Posterior vena cava (tissue), 2 donors: Measurements from ENCODE around the gene PRM3. TPM values are rescaled to one million over a fixed set of nuclear protein-coding genes. Genes with fewer than 3 reads are reported as not detected.

ENCODE experiments used
- DNase-seq: peaks from one replicate; pipeline ENCODE4 v3.0.0-alpha.2; 2020; ENCODE audit warnings: low spot score
- intact Hi-C, 2 donors: fragments of 100-400 bp; cut with DNase I; formaldehyde crosslinking; loops; one replicate each; pipeline versions ENCODE4 v1.14.1 to v1.14.2; 2022 to 2023
- long read RNA-seq, 2 donors: library from polyadenylated mRNA; unstranded; transcript quantifications; one replicate each; pipeline ENCODE4 v2.0.0, GENCODE V29; 2020 to 2021
- total RNA-seq, 2 donors: library from RNA; stranded (reverse); fragmentation: NEBNext Ultra II Directional; extraction: Animal tissue kit (Norgen Biotek cat#: 25700); gene quantifications; one replicate each; pipeline ENCODE4 v1.2.1, GENCODE V29; 2021
- donor health status: DM: yes; HTN: yes; CAD: no.
- donor health status: DM: yes; HTN: yes; CAD: no.

The PRM3 gene, protein sequence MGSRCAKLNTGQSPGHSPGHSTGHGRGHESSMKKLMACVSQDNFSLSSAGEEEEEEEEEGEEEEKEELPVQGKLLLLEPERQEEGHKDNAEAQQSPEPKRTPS
- not detected for total RNA-seq
- long read RNA-seq, donor 1 = 0 reads
- long read RNA-seq, donor 2 = 0 reads

GRCh38 chr16:11272921-11273720, at the start of gene PRM3:
PRM3 (minus strand) TSS chr16:11273629; CDS start chr16:11273595, 34 bp downstream.
- no peak for DNase-seq
- intact Hi-C loops = no loop called here

DNA sequence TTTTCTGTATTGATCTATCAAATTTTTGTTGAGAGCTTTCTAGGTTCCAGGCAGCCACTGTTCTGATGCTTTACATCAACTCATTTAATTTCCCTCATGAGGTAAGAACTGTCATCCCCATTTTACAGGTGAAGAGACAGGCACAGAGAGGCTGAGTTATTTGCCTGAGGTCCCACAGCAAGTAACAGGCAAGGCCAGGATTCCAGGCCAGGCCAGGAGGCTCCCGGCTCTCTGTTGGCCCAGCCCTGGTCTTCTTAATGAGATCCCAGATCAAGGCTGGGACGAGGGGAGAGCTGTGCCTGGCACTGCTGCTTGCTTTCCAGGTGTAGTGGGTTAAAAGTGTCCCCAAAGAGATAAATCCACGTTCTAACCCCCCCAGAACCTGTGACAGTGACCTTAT, 49.4 kb upstream of the PRM3 start:
- no peak for DNase-seq

GRCh38 chr16:11321662-11322061, 48.2 kb upstream of the PRM3 start:
- intact Hi-C loops = no loop called here

More for the DNA sequence above, 49.4 kb upstream of the PRM3 start:
- intact Hi-C loops = no loop called here

DNA sequence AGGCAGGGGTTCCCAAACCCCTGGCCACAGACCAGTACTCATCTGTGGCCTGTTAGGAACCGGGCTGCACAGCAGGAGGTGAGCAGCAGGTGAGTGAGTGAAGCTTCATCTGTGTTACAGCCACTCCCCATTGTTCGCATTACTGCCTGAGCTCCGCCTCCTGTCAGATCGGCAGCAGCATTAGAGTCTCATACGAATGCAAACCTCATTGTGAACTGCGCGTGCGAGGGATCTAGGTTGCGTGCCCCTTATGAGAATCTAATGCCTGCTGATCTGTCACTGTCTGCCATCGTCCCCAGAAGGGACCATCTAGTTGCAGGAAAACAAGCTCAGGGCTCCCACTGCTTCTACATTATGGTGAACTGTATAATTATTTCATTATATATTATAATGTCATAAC, 46.7 kb upstream of the PRM3 start:
- intact Hi-C loops = no loop called here
- no peak for DNase-seq

More at GRCh38 chr16:11321662-11322061, 48.2 kb upstream of the PRM3 start:
- DNase-seq = no peak

- intact Hi-C loops = no loop called here
- DNase-seq = no peak
These were observed 46.2 kb upstream of the PRM3 start for GRCh38 chr16:11319529-11320146.

DNA sequence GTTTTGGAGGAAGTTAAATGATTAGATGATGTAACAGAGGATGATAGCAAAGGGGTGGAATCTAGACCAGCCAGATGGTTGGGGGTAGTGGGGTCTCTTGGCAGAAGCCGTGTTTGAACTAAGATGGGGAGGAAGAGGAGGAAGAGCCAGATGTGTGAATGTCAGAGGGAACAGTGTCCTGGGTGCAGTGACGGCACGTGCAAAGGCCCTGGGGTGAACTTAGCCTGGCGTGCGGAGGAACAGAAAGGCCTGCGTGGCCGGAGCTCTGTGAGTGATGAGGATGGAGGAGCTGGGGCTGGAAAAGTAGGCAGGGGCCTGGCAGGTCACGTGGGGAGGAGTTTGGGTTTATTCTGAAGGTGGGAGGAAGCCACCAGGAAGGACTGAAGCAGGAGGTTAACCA, 45.4 kb upstream of the PRM3 start:
- DNase-seq = no peak

GRCh38 chr16:11316331-11317015, 43.0 kb upstream of the PRM3 start:
- intact Hi-C loops = no loop called here
- DNase-seq = no peak

More for the DNA sequence above, 45.4 kb upstream of the PRM3 start:
- intact Hi-C loops = no loop called here

- no peak for DNase-seq
- intact Hi-C loops = no loop called here
These were observed 42.1 kb upstream of the PRM3 start for GRCh38 chr16:11315510-11315909.

GRCh38 chr16:11314309-11314894, 41.0 kb upstream of the PRM3 start:
- no peak for DNase-seq
- intact Hi-C loops = no loop called here

GRCh38 chr16:11313493-11314308, 40.3 kb upstream of the PRM3 start:
- DNase-seq = no peak
- intact Hi-C loops = no loop called here

GRCh38 chr16:11312718-11313492, 39.5 kb upstream of the PRM3 start:
- intact Hi-C loops = no loop called here
- no peak for DNase-seq

DNA sequence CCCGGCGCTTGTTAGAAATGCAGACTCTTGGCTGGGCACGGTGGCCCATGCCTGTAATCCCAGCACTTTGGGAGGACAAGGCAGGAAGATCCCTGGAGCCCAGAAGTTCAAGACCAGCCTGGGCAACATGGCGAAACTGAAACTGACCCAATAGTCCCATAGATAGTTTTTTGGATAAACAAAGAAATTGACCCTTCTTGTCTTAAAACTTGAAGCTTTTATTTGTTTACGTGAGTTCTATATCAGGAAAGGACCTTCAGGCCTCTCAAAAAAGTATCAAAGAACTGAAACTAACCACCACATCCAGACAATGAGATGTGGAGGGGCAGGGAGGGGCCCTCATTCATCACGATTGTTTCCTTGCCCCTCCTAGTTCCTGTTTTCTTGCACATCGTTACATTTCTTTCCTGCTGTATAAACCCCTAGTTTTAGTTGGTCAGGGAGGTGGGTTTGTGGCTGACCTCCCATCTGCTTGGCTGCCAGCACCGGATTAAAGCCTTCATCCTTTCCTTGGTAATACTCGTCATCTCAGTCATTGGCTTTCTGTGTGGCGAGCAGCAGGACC, 37.6 kb upstream of the PRM3 start:
- no peak for DNase-seq
- intact Hi-C loops = no loop called here

DNA sequence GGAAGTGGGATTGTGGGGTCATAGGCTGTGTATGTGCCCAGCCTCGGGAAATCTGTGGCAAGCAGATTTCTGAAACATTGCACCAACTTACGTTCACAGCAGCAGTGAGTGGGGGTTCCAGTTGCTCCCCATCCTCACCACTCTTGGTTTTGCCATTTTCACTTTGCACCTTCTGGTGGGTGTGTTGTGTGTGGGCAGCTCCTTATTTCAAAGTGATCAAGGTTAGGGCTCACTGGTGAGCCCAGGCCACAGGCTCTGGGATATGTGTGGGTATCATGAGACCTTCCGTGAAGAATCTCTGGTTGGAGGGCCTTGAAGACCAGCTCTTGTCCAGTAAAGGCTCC, 37.2 kb upstream of the PRM3 start:
- intact Hi-C loops = no loop called here

GRCh38 chr16:11309895-11310633, 36.6 kb upstream of the PRM3 start:
- intact Hi-C loops = no loop called here
- no peak for DNase-seq

More for the DNA sequence above, 37.2 kb upstream of the PRM3 start:
- DNase-seq = no peak

GRCh38 chr16:11308493-11309283, 35.3 kb upstream of the PRM3 start:
- DNase-seq = no peak
- intact Hi-C loops = no loop called here
